Calu3 (cell line): ENCODE results near the gene CFAP61. TPM values are rescaled to one million over a fixed set of nuclear protein-coding genes. Genes with fewer than 3 reads are reported as not detected.

Source experiments
- BruUV-seq: library from RNA; stranded (reverse); fragments of 400-500 nt; replicated peaks from 2 replicates; lab custom pipeline; 2021; lab: Mats Ljungman, UMichigan
- CTCF ChIA-PET: fragments of 300-600 bp; sonication (Branson Sonifier 250); formaldehyde crosslinking; loops from one replicate; lab custom pipeline; 2022; ENCODE audit warnings: antibody characterized with exemption; lab: Charles Lee
- DNase-seq: peaks from one replicate; pipeline ENCODE4 v3.0.0; 2022
- H3K27ac Mint-ChIP-seq: one replicate; pipeline ENCODE4 v1.8.0; 2022; ENCODE audit warnings: mixed read lengths; ENCODE audit not compliant: unreplicated experiment
- H3K27me3 Mint-ChIP-seq: one replicate; pipeline ENCODE4 v1.8.0; 2022; ENCODE audit warnings: mixed read lengths; ENCODE audit not compliant: unreplicated experiment
- H3K36me3 Mint-ChIP-seq: one replicate; pipeline ENCODE4 v1.8.0; 2022; ENCODE audit warnings: mild to moderate bottlenecking, moderate library complexity, mixed read lengths; ENCODE audit not compliant: insufficient read depth, unreplicated experiment
- H3K4me1 Mint-ChIP-seq: one replicate; pipeline ENCODE4 v1.8.0; 2022; ENCODE audit warnings: mild to moderate bottlenecking, low read depth, mixed read lengths; ENCODE audit not compliant: unreplicated experiment
- H3K4me3 Mint-ChIP-seq: one replicate; pipeline ENCODE4 v1.8.0; 2022; ENCODE audit warnings: mild to moderate bottlenecking, low read depth, moderate library complexity, mixed read lengths; ENCODE audit not compliant: unreplicated experiment
- H3K9me3 Mint-ChIP-seq: one replicate; pipeline ENCODE4 v1.8.0; 2022; ENCODE audit warnings: low read depth, mixed read lengths; ENCODE audit not compliant: unreplicated experiment
- intact Hi-C: fragments of 100-400 bp; cut with micrococcal nuclease; formaldehyde crosslinking; loops from one replicate; pipeline ENCODE4 v1.10.0; 2022; ENCODE audit not compliant: unreplicated experiment
- total RNA-seq: library from RNA; stranded (reverse); gene quantifications from 2 replicates; pipeline ENCODE4 v1.2.3, GENCODE V29; 2022
- TF ChIP-seq, protein P1 (sequence below): fragments of 200-600 bp; IDR thresholded peaks from one replicate; pipeline ENCODE4 v1.8.0; 2022; ENCODE audit warnings: antibody characterized with exemption; ENCODE audit not compliant: unreplicated experiment

Gene CFAP61
- total RNA-seq, 1 experiment from 2014 or later = not detected

DNA sequence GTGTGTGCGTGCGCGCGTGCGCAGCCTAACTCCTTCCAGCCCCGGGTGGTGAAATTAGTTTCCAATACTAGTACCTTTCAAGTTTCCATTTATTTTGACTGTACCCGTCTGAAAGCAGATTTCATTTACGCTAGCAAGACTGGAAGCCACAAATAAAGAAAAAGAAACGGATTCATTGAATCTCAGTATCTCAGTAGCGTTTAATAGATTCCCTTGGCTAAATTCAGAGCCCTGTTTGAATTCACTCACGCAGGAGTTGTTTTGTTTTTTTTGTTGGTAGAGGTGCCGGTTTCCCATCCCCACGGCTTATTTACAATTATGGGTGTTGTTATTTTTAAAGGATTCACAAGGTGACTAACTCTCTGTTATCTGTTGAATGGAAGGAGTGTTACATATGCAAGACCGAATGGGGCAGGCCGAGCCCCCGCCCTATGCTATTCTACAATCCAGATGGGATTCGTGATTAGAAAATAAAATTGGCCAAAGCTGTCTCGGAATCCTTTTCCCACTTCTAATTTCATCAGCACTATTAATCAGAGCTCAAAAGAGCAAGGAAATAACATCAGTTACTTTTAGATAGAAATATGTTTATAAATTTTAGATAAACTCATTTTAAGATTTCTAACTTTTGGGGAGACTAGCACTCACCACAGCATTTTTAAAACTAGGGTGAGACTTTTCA, 313.3 kb downstream of the CFAP61 start:
- DNase-seq = no peak
- no peak overlapping the region for H3K4me3 Mint-ChIP-seq
- no peaks in the 10 kb centered on the region for H3K9me3 Mint-ChIP-seq
- CTCF ChIA-PET = no interaction called here
- no peak overlapping the region for H3K27ac Mint-ChIP-seq
- peaks cover 21% of the 10 kb centered on the region for H3K27me3 Mint-ChIP-seq
- TF ChIP-seq, protein P1, sequence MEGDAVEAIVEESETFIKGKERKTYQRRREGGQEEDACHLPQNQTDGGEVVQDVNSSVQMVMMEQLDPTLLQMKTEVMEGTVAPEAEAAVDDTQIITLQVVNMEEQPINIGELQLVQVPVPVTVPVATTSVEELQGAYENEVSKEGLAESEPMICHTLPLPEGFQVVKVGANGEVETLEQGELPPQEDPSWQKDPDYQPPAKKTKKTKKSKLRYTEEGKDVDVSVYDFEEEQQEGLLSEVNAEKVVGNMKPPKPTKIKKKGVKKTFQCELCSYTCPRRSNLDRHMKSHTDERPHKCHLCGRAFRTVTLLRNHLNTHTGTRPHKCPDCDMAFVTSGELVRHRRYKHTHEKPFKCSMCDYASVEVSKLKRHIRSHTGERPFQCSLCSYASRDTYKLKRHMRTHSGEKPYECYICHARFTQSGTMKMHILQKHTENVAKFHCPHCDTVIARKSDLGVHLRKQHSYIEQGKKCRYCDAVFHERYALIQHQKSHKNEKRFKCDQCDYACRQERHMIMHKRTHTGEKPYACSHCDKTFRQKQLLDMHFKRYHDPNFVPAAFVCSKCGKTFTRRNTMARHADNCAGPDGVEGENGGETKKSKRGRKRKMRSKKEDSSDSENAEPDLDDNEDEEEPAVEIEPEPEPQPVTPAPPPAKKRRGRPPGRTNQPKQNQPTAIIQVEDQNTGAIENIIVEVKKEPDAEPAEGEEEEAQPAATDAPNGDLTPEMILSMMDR = no peak
- no peaks in the 10 kb centered on the region for H3K4me1 Mint-ChIP-seq
- no TSS peak for BruUV-seq
- H3K36me3 Mint-ChIP-seq = no peaks in the 10 kb centered on the region
- intact Hi-C loops = loop anchor here (10.0 kb wide), 1 partner anchor 281 kb away; no protein-coding TSS in a partner anchor

DNA sequence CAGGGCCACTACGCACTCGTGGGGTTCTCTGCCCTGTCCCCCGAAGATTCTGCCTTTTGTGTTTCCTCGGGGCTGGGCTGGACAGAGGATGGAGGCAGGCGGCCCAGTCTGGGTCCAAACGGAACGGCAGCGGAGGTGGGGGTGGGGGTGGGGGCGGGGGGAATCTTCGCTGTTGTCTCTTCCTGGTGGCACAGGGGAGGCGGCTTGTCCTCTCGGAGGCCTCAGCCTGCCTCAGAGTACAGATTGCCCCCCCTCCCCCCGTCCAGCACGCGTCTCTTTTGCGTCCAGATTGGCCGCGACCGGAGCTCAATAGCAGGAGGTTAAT, 314.2 kb downstream of the CFAP61 start:
- Mint-ChIP-seq H3K4me3 (no peak overlapping the region), H3K36me3 (no peaks in the 10 kb centered on the region), H3K9me3 (no peaks in the 10 kb centered on the region), H3K4me1 (no peaks in the 10 kb centered on the region), H3K27me3 (peaks cover 21% of the 10 kb centered on the region), H3K27ac (no peak overlapping the region)
- DNase-seq = no peak
- intact Hi-C loops = loop anchor here (10.0 kb wide), 1 partner anchor 282 kb away; no protein-coding TSS in a partner anchor
- BruUV-seq = no TSS peak
- CTCF ChIA-PET = no interaction called here
- TF ChIP-seq, protein P1 = no peak

DNA sequence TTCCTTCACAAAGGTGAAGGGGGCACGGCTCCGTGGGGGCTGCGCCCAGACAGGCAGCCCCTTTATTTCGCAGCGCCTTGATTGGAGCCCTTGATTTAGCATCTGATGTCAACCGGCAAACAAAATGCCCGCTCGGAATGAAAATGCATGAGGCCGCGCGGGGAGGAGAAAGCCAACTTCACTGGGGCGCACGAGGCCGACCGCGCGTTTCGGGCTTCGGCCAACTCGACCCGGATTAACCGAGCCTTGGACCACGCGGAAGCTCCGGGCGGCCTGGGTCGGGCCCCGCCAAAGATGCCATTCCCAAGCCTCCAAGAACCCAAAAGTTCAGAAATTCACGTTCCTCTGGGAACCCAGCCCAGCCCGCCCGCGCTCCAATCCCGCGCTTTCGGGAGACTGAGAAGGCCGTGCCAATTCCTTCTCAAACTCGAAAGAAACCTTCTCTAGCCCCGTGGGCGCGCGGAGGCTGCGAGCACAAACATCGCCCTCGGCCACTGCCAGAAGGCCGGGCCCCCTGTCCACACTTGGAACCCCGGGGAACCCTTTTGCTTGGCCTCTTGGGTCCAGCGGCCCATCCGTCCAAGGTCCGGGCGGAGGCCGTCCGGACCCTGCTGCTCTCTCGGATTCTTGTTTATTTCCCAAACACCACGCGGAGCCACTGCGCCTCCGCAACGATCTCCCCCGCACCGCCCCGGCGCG, 314.7 kb downstream of the CFAP61 start:
- H3K27ac Mint-ChIP-seq = no peak overlapping the region
- no TSS peak for BruUV-seq
- DNase-seq = no peak
- CTCF ChIA-PET = no interaction called here
- no peaks in the 10 kb centered on the region for H3K4me1 Mint-ChIP-seq
- TF ChIP-seq, protein P1 = no peak
- no peaks in the 10 kb centered on the region for H3K36me3 Mint-ChIP-seq
- peaks cover 20% of the 10 kb centered on the region for H3K27me3 Mint-ChIP-seq
- no peaks in the 10 kb centered on the region for H3K9me3 Mint-ChIP-seq
- intact Hi-C loops = loop anchor here (10.0 kb wide), 1 partner anchor 282 kb away; no protein-coding TSS in a partner anchor
- no peak overlapping the region for H3K4me3 Mint-ChIP-seq

DNA sequence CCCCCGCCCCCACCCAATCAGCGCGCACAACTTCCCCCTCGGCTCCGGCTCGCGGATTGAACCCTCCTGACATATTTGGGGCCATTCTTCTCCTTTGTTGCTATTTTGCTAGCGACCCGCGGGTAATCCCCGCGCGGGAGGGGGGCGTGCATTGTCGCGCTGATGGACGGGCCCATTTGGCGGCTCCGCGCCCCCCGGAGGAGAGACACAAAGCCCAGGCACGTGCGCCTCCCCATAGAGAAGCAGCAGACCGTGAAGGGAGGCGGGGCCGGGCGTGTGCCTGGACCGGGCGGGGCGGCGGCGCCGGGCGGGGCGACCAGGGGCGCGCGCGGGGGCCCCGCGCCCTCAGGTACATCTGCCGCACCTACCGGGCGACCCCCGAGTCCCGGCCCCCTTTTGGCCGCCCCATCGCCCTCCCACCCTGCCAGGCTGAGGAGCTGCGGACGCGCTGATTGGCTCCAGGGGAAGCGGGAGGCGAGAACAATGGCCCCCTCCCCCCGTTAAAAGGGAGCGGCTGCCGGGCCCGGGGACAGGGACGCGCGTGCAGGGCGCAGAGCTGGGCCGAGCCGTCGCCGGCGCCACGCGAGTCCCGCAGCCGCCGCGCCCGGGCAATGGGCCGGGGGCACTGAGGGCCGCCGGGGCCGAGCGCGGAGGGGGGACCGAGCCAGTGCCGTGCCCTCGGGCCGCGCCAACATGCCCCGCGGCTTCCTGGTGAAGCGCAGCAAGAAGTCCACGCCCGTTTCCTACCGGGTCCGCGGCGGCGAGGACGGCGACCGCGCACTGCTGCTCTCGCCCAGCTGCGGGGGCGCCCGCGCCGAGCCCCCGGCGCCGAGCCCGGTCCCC, 315.5 kb downstream of the CFAP61 start, which contains the start of gene INSM1:
TSS of gene INSM1 (plus strand) at position 530 of the 843 bp plus-strand sequence. CDS start at position 694, 164 bp downstream.
- Mint-ChIP-seq H3K9me3 (no peaks in the 10 kb centered on the region), H3K4me3 (no peak within 1 kb of the TSS), H3K36me3 (no peaks in the 10 kb centered on the region), H3K4me1 (no peaks in the 10 kb centered on the region), H3K27me3 (peaks cover 20% of the 10 kb centered on the region), H3K27ac (no peak within 1 kb of the TSS)
- intact Hi-C loops = loop anchor here (10.0 kb wide), 1 partner anchor 283 kb away; no protein-coding TSS in a partner anchor
- CTCF ChIA-PET = no interaction called here
- DNase-seq = no peak
- no TSS peak for BruUV-seq
- TF ChIP-seq, protein P1 = no peak
